Measurements from ENCODE around the gene DMBX1.

Gene DMBX1

GRCh38 chr1:46461017-46461808 lies 28.4 kb upstream of the DMBX1 start:
- DNase-seq: no peak

- no peak for DNase-seq
Measured at GRCh38 chr1:46461809-46462448, 27.7 kb upstream of the DMBX1 start.

- no peak for DNase-seq
Measured at GRCh38 chr1:46464013-46464548, 25.6 kb upstream of the DMBX1 start.

GRCh38 chr1:46464915-46465314 lies 24.7 kb upstream of the DMBX1 start:
- no peak for DNase-seq

GRCh38 chr1:46465981-46466476 lies 23.6 kb upstream of the DMBX1 start:
- no peak for DNase-seq

GRCh38 chr1:46466477-46467182 lies 23.0 kb upstream of the DMBX1 start:
- DNase-seq: no peak

GRCh38 chr1:46467183-46467504 lies 22.5 kb upstream of the DMBX1 start:
- DNase-seq: no peak

GRCh38 chr1:46469881-46470280 lies 19.8 kb upstream of the DMBX1 start:
- DNase-seq: no peak

GRCh38 chr1:46471848-46472492 lies 17.7 kb upstream of the DMBX1 start:
- DNase-seq: no peak

- DNase-seq: no peak
Measured at GRCh38 chr1:46472498-46473181, 17.0 kb upstream of the DMBX1 start.

- no peak for DNase-seq
Measured at GRCh38 chr1:46473991-46474390, 15.6 kb upstream of the DMBX1 start.

- DNase-seq: no peak
Measured at GRCh38 chr1:46474570-46474969, 15.1 kb upstream of the DMBX1 start.

GRCh38 chr1:46476673-46477072 lies 13.0 kb upstream of the DMBX1 start:
- DNase-seq: no peak

GRCh38 chr1:46477153-46477929 lies 12.3 kb upstream of the DMBX1 start:
- peak; percentile 59 to 69 for DNase-seq

- DNase-seq: no peak
Measured at GRCh38 chr1:46478721-46479485, 10.7 kb upstream of the DMBX1 start.

- DNase-seq: no peak
Measured at GRCh38 chr1:46479744-46480350, 9.8 kb upstream of the DMBX1 start.

- no peak for DNase-seq
Measured at GRCh38 chr1:46480959-46481646, 8.5 kb upstream of the DMBX1 start.

- DNase-seq: no peak
Measured at GRCh38 chr1:46481961-46482360, 7.7 kb upstream of the DMBX1 start.

GRCh38 chr1:46483589-46483988 lies 6.0 kb upstream of the DMBX1 start:
- no peak for DNase-seq
